GM19239 (cell line): Measurements from ENCODE around the gene U2SURP.
"Not testable (repeated sequence)": the region's sequence is repeated elsewhere in the genome, so short reads cannot be mapped to it uniquely, and the experiment has no call there.

Source experiments
- DNase-seq: peaks from one replicate; pipeline ENCODE4 v3.0.0; 2011; ENCODE audit warnings: low spot score; ENCODE audit not compliant: insufficient read length
- FAIRE-seq: peaks from 2 replicates; lab custom pipeline; 2011; peaks lifted over from hg19 to GRCh38; lab: Jason Lieb, UNC

Gene U2SURP

DNA sequence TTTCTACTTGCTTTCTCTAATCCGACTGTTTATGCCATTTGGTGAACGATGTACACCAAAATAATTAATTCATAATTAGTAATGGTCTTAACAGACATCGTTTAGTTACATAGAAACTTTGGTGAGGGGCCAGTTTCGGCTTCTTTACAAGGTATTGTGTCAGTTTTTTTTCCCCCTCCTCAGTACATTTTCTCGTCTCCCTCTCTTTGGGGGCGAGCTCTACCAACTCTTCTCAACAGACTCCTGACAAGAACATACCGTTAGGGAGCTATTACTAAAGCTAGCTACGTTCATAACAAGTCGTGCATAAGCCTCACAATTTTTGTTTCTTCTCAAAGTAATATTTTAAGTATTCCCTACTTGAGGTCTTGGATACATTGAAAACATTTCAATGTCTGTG, 1.4 kb downstream of the U2SURP start:
- FAIRE-seq: no peak
- no peak for DNase-seq

DNA sequence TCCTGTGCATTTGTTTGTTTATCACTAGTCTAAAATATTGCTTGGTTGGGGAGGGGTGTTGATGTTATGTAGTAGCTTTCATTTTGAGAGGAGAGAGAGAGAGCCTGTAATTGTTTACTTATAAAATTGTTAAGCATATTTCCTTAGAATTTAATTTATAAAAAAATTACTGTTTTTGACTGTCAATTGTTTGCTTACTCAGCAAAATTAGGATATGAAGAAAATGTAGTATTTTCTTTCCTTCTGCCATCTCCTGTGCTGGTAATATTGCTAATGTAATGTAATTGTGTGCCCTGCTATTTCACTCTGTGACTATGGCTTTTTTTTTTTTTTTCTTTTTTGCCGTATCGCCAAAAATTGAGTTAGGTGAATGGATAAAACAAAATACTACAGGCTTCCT, 3.5 kb downstream of the U2SURP start:
- FAIRE-seq: no peak
- no peak for DNase-seq

DNA sequence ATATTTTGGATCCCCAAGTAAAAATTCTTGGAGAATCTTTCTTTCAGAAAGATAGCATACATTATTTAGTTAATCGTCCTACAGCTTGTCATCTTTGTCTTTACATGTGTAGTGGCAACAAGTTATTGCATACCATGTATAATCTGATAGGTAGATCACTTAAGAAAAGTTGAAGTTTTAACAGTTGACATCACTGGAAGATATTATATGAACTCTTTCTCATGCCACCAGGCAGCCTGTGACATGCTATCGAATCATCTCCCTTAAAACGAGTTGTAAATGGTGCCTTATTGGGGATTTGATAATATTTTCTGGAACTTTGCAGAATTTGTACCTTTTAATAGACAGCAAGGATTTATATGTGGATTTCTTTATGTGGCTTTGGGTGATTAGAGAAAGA, 8.7 kb downstream of the U2SURP start:
- FAIRE-seq: no peak
- no peak for DNase-seq

DNA sequence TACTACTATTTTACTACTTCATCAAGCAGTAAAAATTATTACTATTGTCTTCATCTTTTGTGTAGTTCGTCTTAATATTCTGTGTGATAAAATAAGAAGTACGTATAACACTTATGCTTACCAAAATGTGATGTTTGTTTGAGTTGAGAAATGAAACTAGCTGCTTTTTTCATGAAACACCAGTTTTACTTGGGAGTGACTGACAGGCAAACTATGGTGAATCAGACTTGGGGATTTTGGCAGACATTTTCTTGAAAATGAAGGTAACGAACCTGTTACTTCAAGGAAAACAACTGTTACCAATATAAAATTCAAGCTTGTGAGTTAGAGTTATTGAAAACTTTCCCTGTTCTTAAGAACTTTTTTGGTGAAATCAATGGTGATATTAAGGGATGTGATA, 10.3 kb downstream of the U2SURP start:
- DNase-seq: no peak
- FAIRE-seq: peak; percentile 73

DNA sequence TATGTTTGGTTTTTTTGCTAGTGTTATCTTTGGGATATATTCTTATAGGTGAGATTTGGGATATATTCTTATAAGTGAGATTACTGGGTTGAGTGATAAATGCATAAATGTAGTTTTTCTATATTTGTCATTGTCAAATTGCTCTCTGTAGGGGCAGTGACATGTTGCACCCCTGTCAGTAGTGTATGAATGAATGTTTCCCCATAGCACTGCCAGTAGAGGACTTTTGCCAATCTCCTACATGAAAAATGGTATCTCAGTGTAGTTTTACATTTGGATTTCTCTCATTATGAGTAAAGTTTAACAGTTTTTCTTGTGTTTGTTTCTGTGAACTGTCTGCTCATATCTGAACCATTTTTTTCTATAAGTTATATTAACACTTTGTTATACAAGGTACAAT, 13.6 kb downstream of the U2SURP start:
- FAIRE-seq (no peak), DNase-seq (no peak)

DNA sequence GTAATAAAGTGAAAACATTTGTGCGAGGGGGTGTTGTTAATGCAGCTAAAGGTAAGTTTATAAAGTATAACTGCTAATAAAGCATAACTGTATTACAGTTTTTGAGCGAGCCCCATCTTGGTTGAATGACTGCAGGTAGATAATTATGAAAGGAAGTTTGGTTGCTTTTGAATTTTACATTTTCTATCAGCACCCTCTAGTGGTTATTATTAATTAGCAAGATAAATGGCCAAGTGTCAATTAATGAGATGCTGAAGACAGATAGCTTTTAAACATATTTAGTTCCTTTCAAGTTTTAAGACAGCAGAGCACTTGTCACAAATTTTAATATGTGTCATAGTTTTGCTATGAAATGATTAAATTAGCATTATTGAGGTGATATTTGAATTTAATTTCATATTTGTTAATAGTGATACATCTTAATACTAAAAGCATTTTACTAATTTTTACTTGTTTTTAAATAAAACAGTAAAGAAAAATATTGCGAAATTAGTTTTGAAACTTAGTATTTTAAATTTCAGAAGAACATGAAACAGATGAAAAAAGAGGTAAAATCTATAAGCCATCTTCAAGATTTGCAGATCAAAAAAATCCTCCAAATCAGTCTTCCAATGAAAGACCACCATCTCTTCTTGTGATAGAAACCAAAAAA, 15.1 kb downstream of the U2SURP start:
- FAIRE-seq (peak; percentile 87), DNase-seq (no peak)

DNA sequence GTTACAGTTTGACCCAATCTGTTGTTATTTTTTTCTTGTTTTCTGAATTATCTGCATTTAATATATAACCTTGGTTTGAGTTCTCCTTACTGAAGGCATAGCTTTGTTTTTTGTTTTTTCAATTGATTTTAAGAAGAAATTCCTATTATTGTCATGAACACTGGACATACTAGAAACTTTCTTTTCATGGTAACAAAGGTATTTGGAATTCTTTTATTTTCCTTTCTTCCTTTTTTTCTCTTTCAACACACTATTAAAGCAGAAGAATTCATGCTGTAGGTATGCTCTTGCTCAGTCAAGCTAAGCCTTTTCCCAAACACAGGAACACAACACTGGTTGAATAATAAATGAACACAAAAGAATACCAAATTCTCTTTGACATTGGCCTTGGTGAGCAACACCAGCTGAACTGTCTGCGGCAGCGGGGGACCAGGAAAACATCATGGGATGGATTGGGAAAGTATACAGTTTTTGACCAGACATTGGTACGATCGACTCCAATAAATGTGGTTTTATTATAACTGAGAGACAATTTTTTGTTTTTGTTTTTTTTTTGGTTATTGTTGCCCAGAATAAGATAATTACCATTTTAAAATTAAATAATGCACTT, 23.1 kb downstream of the U2SURP start:
- no peak for FAIRE-seq
- no peak for DNase-seq

DNA sequence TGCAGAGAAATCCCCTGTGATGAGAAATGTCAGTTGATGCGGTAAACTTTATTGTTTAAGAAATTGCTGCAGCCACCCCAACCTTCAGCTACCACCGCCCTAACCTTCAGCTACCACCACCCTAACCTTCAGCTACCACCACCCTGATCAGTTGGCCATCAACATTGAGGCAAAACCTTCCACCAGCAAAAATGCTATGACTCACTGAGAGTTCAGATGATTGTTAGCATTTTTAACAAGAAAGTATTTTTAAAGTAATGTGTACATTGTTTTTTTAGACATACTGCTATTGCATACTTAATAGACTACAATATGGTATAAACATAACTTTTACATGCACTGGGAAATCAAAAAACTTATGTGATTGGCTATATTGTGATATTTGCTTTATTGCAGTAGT, 30.0 kb downstream of the U2SURP start:
- no peak for FAIRE-seq
- no peak for DNase-seq

DNA sequence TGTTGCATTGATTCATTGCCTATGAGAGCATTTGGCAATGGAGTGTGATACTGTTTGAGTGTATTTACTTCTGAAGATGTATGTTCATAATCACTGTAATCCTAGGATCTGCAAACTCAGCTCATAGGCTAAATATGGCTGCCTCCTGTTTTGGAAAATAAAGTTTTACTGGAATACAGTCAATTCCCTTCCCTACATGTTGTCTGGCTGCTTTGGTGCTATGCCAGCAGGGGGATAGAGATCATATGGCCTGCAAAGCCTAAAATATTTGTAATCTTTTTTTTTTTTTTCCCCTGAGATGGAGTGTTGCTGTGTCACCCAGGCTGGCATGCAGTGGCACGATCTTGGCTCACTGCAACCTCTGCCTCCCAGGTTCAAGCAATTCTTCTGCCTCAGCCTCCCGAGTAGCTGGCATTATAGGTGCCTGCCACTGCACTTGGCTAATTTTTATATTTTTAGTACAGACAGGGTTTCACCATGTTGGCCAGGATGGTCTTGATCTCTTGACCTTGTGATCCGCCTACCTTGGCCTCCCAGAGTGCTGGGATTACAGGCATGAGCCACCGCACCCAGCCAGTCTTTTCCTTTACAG, 30.5 kb downstream of the U2SURP start:
- not testable (repeated sequence) for DNase-seq, FAIRE-seq

DNA sequence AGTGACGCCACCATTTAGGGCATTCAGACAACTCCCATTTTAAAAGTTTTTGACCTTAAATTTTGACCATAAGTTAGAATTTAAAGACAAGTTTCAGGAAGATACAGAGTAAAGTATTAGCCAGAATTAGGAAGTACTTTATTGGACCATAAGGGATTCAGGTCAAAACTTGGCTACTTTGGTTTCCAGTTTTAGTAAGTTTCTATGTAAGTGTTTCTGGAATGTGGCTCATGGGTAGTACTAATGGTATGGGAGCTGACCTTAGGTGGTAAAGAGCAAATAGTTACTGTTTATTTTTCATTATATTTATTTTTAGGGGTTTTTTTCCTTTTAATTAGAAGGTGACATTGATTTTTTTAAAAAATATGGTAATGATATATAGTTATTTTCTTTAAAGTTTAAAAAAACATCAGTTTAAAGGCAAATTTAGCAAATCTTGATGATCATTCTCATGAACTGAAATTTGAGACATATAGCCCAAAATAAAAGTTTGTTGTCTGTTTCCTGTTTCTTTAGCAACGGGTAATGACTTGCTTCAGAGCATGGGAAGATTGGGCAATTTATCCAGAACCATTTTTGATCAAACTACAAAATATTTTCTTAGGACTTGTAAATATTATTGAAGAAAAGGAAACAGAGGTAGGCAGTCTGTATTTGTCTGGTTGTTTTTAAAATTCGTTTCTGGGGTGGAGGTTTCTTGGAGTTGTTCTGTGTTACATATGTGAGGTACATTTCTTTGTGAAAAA, 34.3 kb downstream of the U2SURP start:
- DNase-seq (no peak), FAIRE-seq (peak; percentile 14)

DNA sequence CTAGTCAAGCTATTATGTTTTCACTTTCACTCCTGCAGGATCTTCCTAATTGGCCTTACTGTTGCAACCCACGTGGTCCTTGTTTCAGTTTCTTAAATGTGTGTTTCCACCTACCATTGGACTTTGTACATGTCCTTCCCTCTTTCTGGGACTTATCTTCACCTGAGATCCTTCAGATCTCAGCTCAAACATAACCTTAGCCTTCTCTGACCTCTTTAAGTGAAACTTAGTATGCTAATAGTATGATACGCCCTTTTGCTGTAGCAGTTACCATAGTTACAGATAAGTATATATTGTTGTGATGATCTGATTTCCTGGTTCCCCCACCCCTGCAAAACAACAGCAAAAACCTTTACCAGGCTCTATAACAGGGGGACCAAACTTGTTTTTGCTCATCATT, 35.2 kb downstream of the U2SURP start:
- peak; percentile 79 for FAIRE-seq
- DNase-seq: no peak

DNA sequence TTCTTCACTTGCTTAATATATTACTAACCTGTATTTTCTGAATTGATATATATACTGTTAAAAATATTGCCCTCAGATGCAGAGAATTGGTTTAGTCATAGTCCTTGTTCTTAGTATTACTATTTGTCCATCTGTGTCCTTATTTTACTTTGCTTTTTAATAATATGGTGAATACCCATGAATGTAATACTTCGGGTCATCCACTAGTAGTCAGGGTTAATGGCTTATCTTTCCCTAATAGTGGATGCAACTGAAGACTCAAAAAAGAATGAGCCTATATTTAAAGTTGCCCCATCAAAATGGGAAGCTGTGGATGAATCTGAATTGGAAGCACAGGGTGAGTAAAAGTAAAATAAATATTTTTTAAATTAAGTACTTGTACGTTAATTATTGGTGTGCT, 36.5 kb downstream of the U2SURP start:
- DNase-seq (no peak), FAIRE-seq (no peak)

DNA sequence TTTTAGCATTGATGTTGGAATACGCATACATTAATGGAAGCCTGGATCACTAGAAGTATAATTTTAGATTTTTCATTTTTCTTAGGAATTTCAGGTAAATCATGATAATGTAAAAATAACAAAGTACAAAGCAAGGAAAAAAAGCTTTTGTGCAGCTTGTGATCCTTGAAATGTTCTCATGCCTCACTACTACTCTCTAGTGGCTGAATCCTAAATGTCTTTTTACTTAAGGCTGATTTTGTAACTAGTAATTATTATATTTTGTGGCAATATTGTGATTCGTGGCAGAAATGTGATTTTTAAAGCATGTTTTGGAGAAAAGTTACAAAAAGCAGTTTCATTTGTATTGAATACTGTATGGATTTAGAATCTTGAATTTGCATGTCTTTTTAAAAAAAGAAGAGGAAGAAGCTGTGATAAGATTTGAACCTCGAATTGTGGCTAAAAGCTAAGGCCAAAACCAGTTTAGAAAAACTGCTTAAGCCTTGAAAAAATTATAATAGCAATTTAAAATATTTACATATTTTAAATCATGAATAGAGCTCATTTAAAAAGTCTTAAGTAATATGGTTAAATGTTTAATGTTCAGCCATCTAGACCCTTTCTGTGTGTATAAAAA, 39.0 kb downstream of the U2SURP start:
- FAIRE-seq: no peak
- no peak for DNase-seq

DNA sequence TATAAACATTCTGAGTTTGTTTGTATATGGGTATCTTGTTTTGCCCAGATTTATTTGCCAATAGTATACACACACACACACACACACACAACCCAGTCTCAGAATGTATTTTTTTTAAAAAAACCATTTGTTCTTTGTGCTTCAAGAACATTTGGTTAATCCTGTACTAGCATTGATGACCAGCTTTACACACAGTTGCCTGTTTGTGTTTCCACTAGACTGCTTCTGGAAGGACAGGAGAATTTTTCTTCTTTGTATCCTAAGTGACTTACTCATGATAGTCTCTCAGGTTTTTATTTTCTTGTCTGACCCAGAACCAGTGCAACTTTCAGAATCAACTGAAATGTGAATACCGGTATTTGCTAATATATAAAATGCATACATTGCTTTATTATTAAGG, 40.5 kb downstream of the U2SURP start:
- no peak for FAIRE-seq
- no peak for DNase-seq

DNA sequence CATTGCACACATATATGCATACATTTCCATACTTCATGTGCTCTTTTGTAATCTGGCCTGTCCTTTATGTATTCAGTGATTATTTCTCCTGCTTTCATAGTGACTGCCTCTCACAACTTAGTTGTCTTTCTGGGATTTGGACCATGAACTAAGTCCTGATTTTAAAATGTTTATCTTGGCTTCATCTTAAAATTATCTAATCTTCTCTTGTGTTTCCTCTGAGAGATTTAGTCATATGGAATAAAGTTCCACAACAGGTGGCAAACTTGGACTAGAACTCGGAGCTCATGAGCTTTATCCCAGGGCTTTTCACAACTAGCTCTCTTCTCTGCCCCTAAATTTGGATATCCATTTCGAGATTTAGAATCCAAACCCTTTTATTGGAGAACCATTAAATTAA, 44.3 kb downstream of the U2SURP start:
- FAIRE-seq (peak; percentile 65), DNase-seq (no peak)

DNA sequence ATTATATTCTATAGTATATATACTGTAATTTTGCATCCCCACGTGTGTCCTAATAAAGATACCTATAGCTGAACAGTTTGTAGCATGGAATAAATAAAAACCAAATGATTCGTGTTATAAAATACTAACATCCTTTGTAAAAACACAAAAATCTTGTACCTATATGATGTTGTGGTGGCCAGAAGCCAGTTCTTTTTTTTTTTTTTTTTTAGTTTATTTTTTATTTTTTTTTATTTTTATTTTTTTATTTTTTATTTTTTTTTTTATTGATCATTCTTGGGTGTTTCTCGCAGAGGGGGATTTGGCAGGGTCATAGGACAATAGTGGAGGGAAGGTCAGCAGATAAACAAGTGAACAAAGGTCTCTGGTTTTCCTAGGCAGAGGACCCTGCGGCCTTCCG, 44.7 kb downstream of the U2SURP start:
- not testable (repeated sequence) for DNase-seq, FAIRE-seq

DNA sequence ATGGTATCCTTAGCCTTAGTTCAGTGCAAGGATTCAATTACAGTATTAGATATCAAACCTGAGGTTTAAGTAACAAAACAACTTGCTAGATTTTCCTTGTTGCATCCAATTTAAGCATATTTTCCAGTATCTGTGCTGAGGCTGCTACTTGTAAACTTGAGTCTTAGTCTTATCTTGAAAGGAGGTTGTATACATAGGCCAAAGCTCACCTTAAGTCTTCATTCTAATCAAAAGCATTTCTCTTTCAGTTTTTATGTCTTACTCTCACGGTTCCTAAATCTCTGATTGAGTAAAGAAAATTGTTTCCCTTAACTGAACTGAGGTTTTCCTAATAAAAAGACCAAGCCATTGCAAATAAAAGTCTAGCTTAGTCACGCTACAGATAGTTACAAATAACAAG, 52.6 kb downstream of the U2SURP start:
- FAIRE-seq: no peak
- no peak for DNase-seq

DNA sequence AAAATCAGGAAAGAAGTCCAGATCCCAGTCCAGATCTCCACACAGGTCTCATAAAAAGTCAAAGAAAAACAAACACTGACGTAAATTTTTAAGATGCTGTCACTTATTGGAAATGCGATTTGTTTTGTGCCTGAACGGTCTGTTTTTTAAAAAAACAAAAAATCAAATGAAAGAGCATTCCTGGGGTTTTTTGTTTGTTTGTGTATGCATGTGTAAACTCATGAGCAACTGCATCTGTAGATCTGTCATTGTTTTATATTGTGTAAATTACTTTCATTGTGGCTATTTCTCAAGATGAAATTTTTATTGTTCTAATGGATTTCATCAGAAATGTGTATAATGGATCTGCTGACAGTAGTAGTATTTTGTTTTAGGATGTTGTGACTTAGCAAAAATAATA, 55.0 kb downstream of the U2SURP start:
- DNase-seq: no peak
- FAIRE-seq: no peak

DNA sequence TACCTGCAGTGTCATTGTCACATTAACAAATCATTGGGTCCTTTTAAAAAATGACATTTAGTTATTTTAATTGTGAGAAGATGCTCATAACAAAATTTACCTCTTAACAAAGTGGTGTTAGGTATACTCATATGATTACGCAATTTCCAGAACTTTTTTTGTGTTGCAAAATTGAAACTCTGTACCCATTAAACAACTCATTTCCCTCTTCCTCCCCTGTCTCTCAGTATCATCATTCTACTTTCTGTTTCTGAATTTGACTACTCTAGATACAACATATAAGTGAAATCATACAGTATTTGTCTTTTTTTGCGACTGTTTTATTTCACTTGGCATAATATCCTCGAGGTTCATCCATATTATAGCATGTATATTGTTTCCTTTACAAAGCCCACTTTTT, 59.5 kb downstream of the U2SURP start:
- FAIRE-seq (peak; percentile 78), DNase-seq (no peak)

DNA sequence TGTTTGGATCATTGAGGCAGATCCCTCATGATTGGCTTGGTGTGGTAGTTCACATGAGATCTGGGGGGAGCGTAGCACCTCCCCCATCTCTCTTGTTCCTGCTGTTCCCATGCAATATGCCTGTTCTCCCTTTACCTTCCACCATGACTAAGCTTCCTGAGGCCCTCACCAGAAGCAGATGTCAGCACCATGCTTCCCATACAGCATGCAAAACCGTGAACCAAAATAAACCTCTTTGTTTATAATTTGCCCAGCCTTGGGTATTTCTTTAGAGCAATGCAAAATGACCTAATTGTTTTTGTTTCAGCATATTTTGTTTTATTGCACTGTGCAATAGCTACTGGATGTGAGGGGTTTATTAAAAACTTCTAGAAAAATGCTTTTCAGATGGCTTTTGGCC, 61.6 kb downstream of the U2SURP start:
- FAIRE-seq (peak; percentile 68), DNase-seq (no peak)

DNA sequence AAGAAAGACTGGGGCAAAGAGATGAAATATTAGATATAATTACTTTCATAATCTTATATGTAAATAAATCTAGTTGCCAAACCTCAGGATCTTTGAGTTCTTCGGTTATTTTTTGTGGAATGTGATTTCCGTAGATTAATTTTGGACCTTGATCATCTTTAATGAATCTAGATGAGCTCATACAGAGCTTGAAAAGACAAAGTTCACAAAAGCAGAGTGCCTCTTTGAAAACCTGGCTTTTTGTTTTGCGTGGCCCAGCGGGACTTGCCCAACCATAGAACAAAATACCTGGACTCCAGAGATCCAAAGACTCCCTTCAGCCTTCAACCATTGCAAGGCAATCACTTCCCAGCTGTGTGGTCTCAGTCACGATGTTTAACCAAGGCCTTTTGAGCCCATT, 63.4 kb downstream of the U2SURP start:
- FAIRE-seq (no peak), DNase-seq (no peak)
